Measurements from ENCODE around the gene RERE. TPM values are rescaled to one million over a fixed set of nuclear protein-coding genes. Genes with fewer than 3 reads are reported as not detected.

The RERE gene
- total RNA-seq, 4 donors from 2014 or later = 118 to 244 (median 131) TPM

DNA sequence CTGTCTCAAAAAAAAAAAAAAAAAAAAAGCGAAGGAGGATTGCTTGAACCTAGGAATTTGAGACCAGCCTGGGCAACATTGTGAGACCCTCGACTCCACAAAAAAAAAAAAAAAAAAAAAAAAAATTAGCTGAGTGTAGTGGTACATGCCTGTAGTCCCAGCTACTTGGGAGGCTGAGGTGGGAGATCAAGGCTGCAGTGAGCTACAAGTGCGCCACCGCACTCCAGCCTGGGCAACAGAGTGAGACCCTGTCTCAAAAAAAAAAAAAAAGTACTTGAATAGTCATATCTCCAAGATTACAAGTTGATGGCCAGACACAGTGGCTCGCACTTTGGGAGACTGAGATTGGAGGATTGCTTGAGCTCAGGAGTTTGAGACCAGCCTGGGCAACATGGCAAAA is 33.6 kb upstream of the RERE start:
- Histone ChIP-seq H3K27me3 (no peaks in the 10 kb centered on the region), H3K27ac (no peak overlapping the region), H3K4me1 (peaks cover 14 to 16% of the 10 kb centered on the region in 2 donors), H3K9me3 (no peaks in the 10 kb centered on the region), H3K36me3 (no peaks in the 10 kb centered on the region), H3K4me3 (replicated peaks in 1 of 3) (no peak overlapping the region)
- no peak for DNase-seq
- intact Hi-C loops (cut with DNase I) = no loop called here
- WGBS, 2 donors = 98 to 99% methylated on average over 5 of the region's 5 CpGs
- no peak for TF ChIP-seq POLR2A (IDR thresholded peaks at IDR 0.05)
- TF ChIP-seq, protein P1, sequence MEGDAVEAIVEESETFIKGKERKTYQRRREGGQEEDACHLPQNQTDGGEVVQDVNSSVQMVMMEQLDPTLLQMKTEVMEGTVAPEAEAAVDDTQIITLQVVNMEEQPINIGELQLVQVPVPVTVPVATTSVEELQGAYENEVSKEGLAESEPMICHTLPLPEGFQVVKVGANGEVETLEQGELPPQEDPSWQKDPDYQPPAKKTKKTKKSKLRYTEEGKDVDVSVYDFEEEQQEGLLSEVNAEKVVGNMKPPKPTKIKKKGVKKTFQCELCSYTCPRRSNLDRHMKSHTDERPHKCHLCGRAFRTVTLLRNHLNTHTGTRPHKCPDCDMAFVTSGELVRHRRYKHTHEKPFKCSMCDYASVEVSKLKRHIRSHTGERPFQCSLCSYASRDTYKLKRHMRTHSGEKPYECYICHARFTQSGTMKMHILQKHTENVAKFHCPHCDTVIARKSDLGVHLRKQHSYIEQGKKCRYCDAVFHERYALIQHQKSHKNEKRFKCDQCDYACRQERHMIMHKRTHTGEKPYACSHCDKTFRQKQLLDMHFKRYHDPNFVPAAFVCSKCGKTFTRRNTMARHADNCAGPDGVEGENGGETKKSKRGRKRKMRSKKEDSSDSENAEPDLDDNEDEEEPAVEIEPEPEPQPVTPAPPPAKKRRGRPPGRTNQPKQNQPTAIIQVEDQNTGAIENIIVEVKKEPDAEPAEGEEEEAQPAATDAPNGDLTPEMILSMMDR (IDR thresholded peaks at IDR 0.05) = no peak

DNA sequence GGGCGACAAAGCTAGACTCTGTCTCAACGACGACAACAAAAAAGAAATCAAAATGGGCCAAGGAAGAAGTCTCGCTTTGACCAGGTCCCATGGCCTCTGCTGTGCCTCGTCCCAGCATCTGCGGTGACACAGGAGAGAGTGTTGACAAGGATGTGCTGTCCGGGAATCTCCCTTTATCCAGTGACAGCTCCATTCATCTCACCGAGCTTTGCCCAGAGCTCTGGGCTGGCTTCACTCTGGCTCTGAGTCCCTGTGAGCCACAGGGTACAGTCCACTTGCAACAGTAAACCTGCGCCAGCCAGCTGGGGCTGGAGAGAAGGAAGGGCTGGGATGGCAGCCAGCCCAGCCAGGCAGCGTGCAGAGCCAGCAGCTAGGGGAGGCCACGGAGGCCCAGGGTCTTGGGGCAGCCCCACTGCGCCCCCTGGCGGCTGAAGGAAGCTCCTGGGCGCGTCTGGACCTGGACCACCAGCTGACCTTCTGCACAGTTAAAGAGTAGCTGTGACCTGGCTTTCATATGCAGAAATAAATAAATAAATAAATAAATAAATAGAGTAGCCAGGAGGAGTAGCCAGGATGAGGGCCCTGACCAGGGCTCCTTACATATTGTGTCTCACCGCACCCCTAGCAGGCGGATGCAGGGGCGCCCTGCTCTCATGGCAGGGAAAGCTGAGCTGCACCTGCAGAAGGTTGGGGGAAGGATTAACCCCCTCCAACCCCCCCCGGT is 31.4 kb upstream of the RERE start:
- WGBS, 2 donors = 23 to 29% methylated on average over 19 of the region's 19 CpGs
- H3K9me3 ChIP-seq = no peaks in the 10 kb centered on the region
- H3K27ac ChIP-seq = peak overlapping the region; percentile 52 to 59 (median 56)
- H3K4me3 ChIP-seq (replicated peaks in 1 of 3) = no peak overlapping the region
- DNase-seq = peak; percentile 97 to 98
- no peaks in the 10 kb centered on the region for H3K27me3 ChIP-seq
- H3K36me3 ChIP-seq = no peaks in the 10 kb centered on the region
- peak in 1 of 2 donors; percentile 64 for TF ChIP-seq POLR2A (IDR thresholded peaks at IDR 0.05)
- TF ChIP-seq, protein P1 (IDR thresholded peaks at IDR 0.05) = peak; percentile 80 to 97 (median 94)
- intact Hi-C loops (cut with DNase I) = loop anchor here (10.0 kb wide), 1 partner anchor 294 kb away; no protein-coding TSS in a partner anchor
- H3K4me1 ChIP-seq = peaks cover 22 to 30% of the 10 kb centered on the region in 2 donors

GRCh38 chr1:8847990-8848389 is 30.6 kb upstream of the RERE start:
- H3K27me3 ChIP-seq = no peaks in the 10 kb centered on the region
- no peaks in the 10 kb centered on the region for H3K9me3 ChIP-seq
- H3K36me3 ChIP-seq = no peaks in the 10 kb centered on the region
- H3K4me3 ChIP-seq (replicated peaks in 1 of 3) = no peak overlapping the region
- TF ChIP-seq, protein P1 (IDR thresholded peaks at IDR 0.05) = no peak
- no peak for TF ChIP-seq POLR2A (IDR thresholded peaks at IDR 0.05)
- peak; percentile 55 to 59 for DNase-seq
- 36 to 58% methylated on average over 2 to 5 of the region's 5 CpGs for WGBS, 2 donors
- H3K4me1 ChIP-seq = peaks cover 25 to 30% of the 10 kb centered on the region in 2 donors
- peak overlapping the region; percentile 52 to 59 (median 56) for H3K27ac ChIP-seq
- intact Hi-C loops (cut with DNase I) = loop anchor here (10.0 kb wide), 1 partner anchor 293 kb away; no protein-coding TSS in a partner anchor

GRCh38 chr1:8846263-8846662 is 28.8 kb upstream of the RERE start:
- TF ChIP-seq POLR2A (IDR thresholded peaks at IDR 0.05) = no peak
- TF ChIP-seq, protein P1 (IDR thresholded peaks at IDR 0.05) = no peak
- intact Hi-C loops (cut with DNase I) = loop anchor here (10.0 kb wide), 1 partner anchor 291 kb away; no protein-coding TSS in a partner anchor

More at GRCh38 chr1:8846263-8846662, 28.8 kb upstream of the RERE start:
- no peak overlapping the region for H3K4me3 ChIP-seq (replicated peaks in 1 of 3)
- H3K27ac ChIP-seq = peak overlapping the region in 1 of 3 donors; percentile 13
- H3K27me3 ChIP-seq = no peaks in the 10 kb centered on the region
- 35 to 39% methylated on average over 4 of the region's 4 CpGs for WGBS, 2 donors
- DNase-seq = no peak
- H3K36me3 ChIP-seq = no peaks in the 10 kb centered on the region
- H3K9me3 ChIP-seq = no peaks in the 10 kb centered on the region
- peaks cover 25 to 30% of the 10 kb centered on the region in 2 donors for H3K4me1 ChIP-seq

All from thyroid gland (tissue), 4 donors.